ENCODE measurements around the gene TRAPPC2B. TPM values are rescaled to one million over a fixed set of nuclear protein-coding genes. Genes with fewer than 3 reads are reported as not detected.

Gene TRAPPC2B
- total RNA-seq, 1 donor from 2014 or later, result 10.2 TPM

GRCh38 chr19:57389730-57390598 lies 26.6 kb downstream of the TRAPPC2B start, which contains the start of gene ZNF548:
Gene ZNF548 (plus strand): TSS chr19:57389854. CDS start chr19:57390100, 246 bp downstream.
- Mint-ChIP-seq H3K36me3 (ENCODE audit: low read depth) (peaks cover 38% of the 10 kb centered on the region), H3K4me1 (peaks cover 34% of the 10 kb centered on the region), H3K9me3 (peaks cover 3% of the 10 kb centered on the region), H3K27ac (peak within 1 kb of the TSS; percentile 91), H3K27me3 (no peaks in the 10 kb centered on the region), H3K4me3 (peak within 1 kb of the TSS; percentile 94)
- intact Hi-C loops (cut with micrococcal nuclease), result loop anchor here (1.0 to 5.0 kb wide), 12 partner anchors 21 to 997 kb away; partner anchors contain the start of genes ERVK3-1, TRAPPC2B, ZNF17 and ZNF264
- ChIA-PET POLR2A (interaction anchor here (0.6 to 2.4 kb wide), 15 partner anchors 20 to 1073 kb away, joined by 3 to 22 read pairs (median 5); partner anchors contain the start of genes TRAPPC2B, ZNF154, ZNF274 and ZNF304), CTCF (interaction anchor here (1.0 kb wide), 1 partner anchor 16 kb away, joined by 3 read pairs; no protein-coding TSS in a partner anchor)
- peak; percentile 96 for DNase-seq
- ATAC-seq (ENCODE audit: low read depth), result peak; percentile 98
- TF ChIP-seq CTCF (IDR thresholded peaks at IDR 0.05), result no peak

- Mint-ChIP-seq H3K36me3 (ENCODE audit: low read depth) (peaks cover 81% of the 10 kb centered on the region), H3K9me3 (peaks cover 10% of the 10 kb centered on the region)
- no peak for TF ChIP-seq CTCF (IDR thresholded peaks at IDR 0.05)
Measured at GRCh38 chr19:57395710-57396109, 32.4 kb downstream of the TRAPPC2B start.

GRCh38 chr19:57398868-57399267 lies 35.5 kb downstream of the TRAPPC2B start:
- H3K4me3 Mint-ChIP-seq, result no peak overlapping the region
- ATAC-seq (ENCODE audit: low read depth), result no peak
- no peak overlapping the region for H3K27ac Mint-ChIP-seq
- POLR2A ChIA-PET, result no interaction called here
- H3K27me3 Mint-ChIP-seq, result no peaks in the 10 kb centered on the region
- H3K4me1 Mint-ChIP-seq, result peaks cover 2% of the 10 kb centered on the region
- no peak for TF ChIP-seq CTCF (IDR thresholded peaks at IDR 0.05)
- H3K36me3 Mint-ChIP-seq (ENCODE audit: low read depth), result peaks cover 70% of the 10 kb centered on the region
- CTCF ChIA-PET, result no interaction called here
- intact Hi-C loops (cut with micrococcal nuclease), result no loop called here
- H3K9me3 Mint-ChIP-seq, result peaks cover 10% of the 10 kb centered on the region
- no peak for DNase-seq

More at GRCh38 chr19:57395710-57396109, 32.4 kb downstream of the TRAPPC2B start:
- peaks cover 14% of the 10 kb centered on the region for H3K4me1 Mint-ChIP-seq
- no peak overlapping the region for H3K27ac Mint-ChIP-seq
- ChIA-PET CTCF (no interaction called here), POLR2A (no interaction called here)
- DNase-seq (no peak), ATAC-seq (ENCODE audit: low read depth) (no peak)
- intact Hi-C loops (cut with micrococcal nuclease), result no loop called here
- no peaks in the 10 kb centered on the region for H3K27me3 Mint-ChIP-seq
- no peak overlapping the region for H3K4me3 Mint-ChIP-seq

DNA sequence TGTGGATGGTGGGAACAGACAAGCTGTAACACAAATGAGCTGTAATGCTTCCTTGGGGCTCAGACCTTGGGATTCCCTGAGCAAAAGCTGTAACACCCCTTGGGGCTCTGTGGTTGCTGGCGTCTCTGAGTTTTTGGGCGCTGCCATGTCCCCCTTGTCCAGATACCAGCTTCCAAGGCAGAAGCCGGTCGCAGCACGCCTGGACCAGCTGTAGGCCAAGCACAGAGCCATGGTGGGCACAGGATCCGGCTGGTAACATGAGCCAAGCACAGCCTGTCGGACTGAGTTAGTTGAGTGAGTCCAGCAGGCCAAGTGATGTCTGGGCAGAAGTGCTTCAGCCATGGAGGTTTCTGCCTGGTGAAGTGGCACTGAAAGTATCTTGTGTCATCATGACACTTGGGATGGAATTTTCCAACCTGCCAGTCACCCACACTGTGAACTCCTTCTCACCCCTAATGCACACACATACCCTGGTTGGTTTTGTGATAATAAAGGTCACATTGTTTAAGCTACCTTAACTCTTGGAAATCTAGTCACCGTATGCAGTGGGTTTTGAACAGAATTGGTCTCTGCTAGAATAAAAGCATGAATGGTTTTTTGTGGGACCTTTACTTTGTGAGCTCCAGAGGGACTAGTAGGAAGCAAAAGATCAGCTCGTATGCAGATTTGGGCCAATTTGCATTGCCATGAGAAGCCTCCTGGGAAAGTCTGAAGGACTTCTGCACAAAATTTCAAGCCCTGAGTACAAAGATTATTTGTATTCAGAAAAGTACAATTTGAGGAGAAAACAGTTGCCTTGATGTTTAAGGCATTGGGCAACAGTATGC lies 40.6 kb downstream of the TRAPPC2B start:
- peaks cover 19% of the 10 kb centered on the region for H3K36me3 Mint-ChIP-seq (ENCODE audit: low read depth)
- peaks cover 5% of the 10 kb centered on the region for H3K9me3 Mint-ChIP-seq
- intact Hi-C loops (cut with micrococcal nuclease), result no loop called here
- H3K27ac Mint-ChIP-seq, result no peak overlapping the region
- H3K27me3 Mint-ChIP-seq, result no peaks in the 10 kb centered on the region
- no peak overlapping the region for H3K4me3 Mint-ChIP-seq
- ATAC-seq (ENCODE audit: low read depth) (no peak), DNase-seq (no peak)
- peaks cover 7% of the 10 kb centered on the region for H3K4me1 Mint-ChIP-seq
- no peak for TF ChIP-seq CTCF (IDR thresholded peaks at IDR 0.05)
- ChIA-PET POLR2A (interaction anchor here (0.5 kb wide), 1 partner anchor 886 kb away, joined by 7 read pairs; no protein-coding TSS in a partner anchor), CTCF (no interaction called here)

Data from activated B cell treated with CpG ODN at 0.5 μM for 24 hours (primary cell).